LNCAP (cell line): ENCODE data around the gene MX2.

Experiments used
- CTCF ChIP-seq: fragments of 450-650 bp; IDR thresholded peaks from 2 replicates; pipeline ENCODE4 v1.5.1; 2017; ENCODE audit warnings: mild to moderate bottlenecking

The MX2 gene

GRCh38 chr21:41358193-41359166 is 3.3 kb upstream of the MX2 start:
- TF ChIP-seq CTCF: no peak

- TF ChIP-seq CTCF: no peak
Observed at GRCh38 chr21:41359286-41359685, 2.5 kb upstream of the MX2 start.

- TF ChIP-seq CTCF: peak; percentile 79
Observed at GRCh38 chr21:41360072-41360821, 1.6 kb upstream of the MX2 start.

- TF ChIP-seq CTCF: no peak
Observed at GRCh38 chr21:41361053-41361785, 608 bp upstream of the MX2 start.

- no peak for TF ChIP-seq CTCF
Observed at GRCh38 chr21:41362605-41363369, 960 bp downstream of the MX2 start.

- no peak for TF ChIP-seq CTCF
Observed at GRCh38 chr21:41363370-41364270, 1.8 kb downstream of the MX2 start.
